GF-D8 (cell line): ENCODE data around the gene CLEC16A.
A peak's percentile ranks its signal among the peaks of the same experiment; 100 is the strongest.
"Not testable (repeated sequence)": the region's sequence is repeated elsewhere in the genome, so short reads cannot be mapped to it uniquely, and the experiment has no call there.

Source experiments
- DNase-seq: peaks from one replicate; lab custom pipeline; 2025; lab: John Stamatoyannopoulos, UW

CLEC16A gene

GRCh38 chr16:11202260-11203091 lies 258.1 kb downstream of the CLEC16A start:
- no peak for DNase-seq

GRCh38 chr16:11203111-11203623 lies 258.8 kb downstream of the CLEC16A start:
- peak; percentile 48 for DNase-seq

- DNase-seq: no peak
These were observed 260.2 kb downstream of the CLEC16A start for GRCh38 chr16:11204513-11205047.

- DNase-seq: peak; percentile 36
These were observed 260.8 kb downstream of the CLEC16A start for GRCh38 chr16:11205065-11205699.

- DNase-seq: peak; percentile 74
These were observed 261.6 kb downstream of the CLEC16A start for GRCh38 chr16:11205754-11206581.

GRCh38 chr16:11207646-11208045 lies 263.3 kb downstream of the CLEC16A start:
- no peak for DNase-seq

- peak; percentile 64 for DNase-seq
These were observed 264.7 kb downstream of the CLEC16A start for GRCh38 chr16:11208916-11209665.

GRCh38 chr16:11210260-11210659 lies 265.9 kb downstream of the CLEC16A start:
- no peak for DNase-seq

- no peak for DNase-seq
These were observed 267.0 kb downstream of the CLEC16A start for GRCh38 chr16:11211061-11211976.

- DNase-seq: no peak
These were observed 267.8 kb downstream of the CLEC16A start for GRCh38 chr16:11211977-11212797.

- DNase-seq: no peak
These were observed 268.4 kb downstream of the CLEC16A start for GRCh38 chr16:11212798-11213196.

- DNase-seq: no peak
These were observed 269.0 kb downstream of the CLEC16A start for GRCh38 chr16:11213373-11213772.

GRCh38 chr16:11213799-11214198 lies 269.4 kb downstream of the CLEC16A start:
- DNase-seq: no peak

- no peak for DNase-seq
These were observed 271.7 kb downstream of the CLEC16A start for GRCh38 chr16:11215935-11216556.

- no peak for DNase-seq
These were observed 273.6 kb downstream of the CLEC16A start for GRCh38 chr16:11217651-11218603.

GRCh38 chr16:11218604-11218962 lies 274.2 kb downstream of the CLEC16A start:
- no peak for DNase-seq

- DNase-seq: peak; percentile 51
These were observed 274.8 kb downstream of the CLEC16A start for GRCh38 chr16:11219178-11219577.

GRCh38 chr16:11220507-11220906 lies 276.1 kb downstream of the CLEC16A start:
- DNase-seq: not testable (repeated sequence)
